Fibroblast of skin of scalp (primary cell): Measurements from ENCODE around the gene GLDC. TPM values are rescaled to one million over a fixed set of nuclear protein-coding genes. Genes with fewer than 3 reads are reported as not detected.
"Not testable (repeated sequence)": the region's sequence is repeated elsewhere in the genome, so short reads cannot be mapped to it uniquely, and the experiment has no call there.

ENCODE experiments used
- DNase-seq: peaks from one replicate; pipeline ENCODE4 v3.0.0-alpha.2; 2013
- polyA plus RNA-seq, 2 experiments: library from polyadenylated mRNA; unstranded; fragments of 120-200 nt; gene quantifications; one replicate each; pipeline ENCODE4 v1.2.1, GENCODE V29; 2013; ENCODE audit not compliant: insufficient read length in 2 of 2

Gene GLDC
- 1.00 TPM for polyA plus RNA-seq (2013, experiment 1 of 2; ENCODE audit: insufficient read length)
- 0.96 TPM for polyA plus RNA-seq (2013, experiment 2 of 2; ENCODE audit: insufficient read length)

GRCh38 chr9:6645355-6646292 lies at the start of gene GLDC:
GLDC (minus strand) TSS chr9:6645729; CDS start chr9:6645499, 230 bp downstream.
- peak; percentile 2 for DNase-seq

GRCh38 chr9:6692881-6693361 lies 47.4 kb upstream of the GLDC start:
- DNase-seq: no peak

GRCh38 chr9:6692433-6692832 lies 46.9 kb upstream of the GLDC start:
- DNase-seq: no peak

GRCh38 chr9:6690675-6691070 lies 45.1 kb upstream of the GLDC start:
- DNase-seq: not testable (repeated sequence)

- no peak for DNase-seq
Measured at GRCh38 chr9:6689893-6690674, 44.6 kb upstream of the GLDC start.

- no peak for DNase-seq
Measured at GRCh38 chr9:6687180-6687579, 41.7 kb upstream of the GLDC start.

GRCh38 chr9:6686396-6686795 lies 40.9 kb upstream of the GLDC start:
- DNase-seq: no peak

- no peak for DNase-seq
Measured at GRCh38 chr9:6681957-6682501, 36.5 kb upstream of the GLDC start.

GRCh38 chr9:6681147-6681956 lies 35.8 kb upstream of the GLDC start:
- peak; percentile 98 for DNase-seq

GRCh38 chr9:6680797-6681146 lies 35.2 kb upstream of the GLDC start:
- DNase-seq: no peak

- no peak for DNase-seq
Measured at GRCh38 chr9:6677803-6678202, 32.3 kb upstream of the GLDC start.

GRCh38 chr9:6676254-6676921 lies 30.9 kb upstream of the GLDC start:
- DNase-seq: no peak

GRCh38 chr9:6675268-6675667 lies 29.7 kb upstream of the GLDC start:
- no peak for DNase-seq

GRCh38 chr9:6673326-6674025 lies 27.9 kb upstream of the GLDC start:
- no peak for DNase-seq

- DNase-seq: no peak
Measured at GRCh38 chr9:6672118-6672517, 26.6 kb upstream of the GLDC start.

- DNase-seq: no peak
Measured at GRCh38 chr9:6671416-6671815, 25.9 kb upstream of the GLDC start.

- no peak for DNase-seq
Measured at GRCh38 chr9:6669881-6670280, 24.4 kb upstream of the GLDC start.

- peak; percentile 32 for DNase-seq
Measured at GRCh38 chr9:6667633-6668280, 22.2 kb upstream of the GLDC start.

- DNase-seq: no peak
Measured at GRCh38 chr9:6667080-6667479, 21.6 kb upstream of the GLDC start.

- DNase-seq: no peak
Measured at GRCh38 chr9:6665628-6666027, 20.1 kb upstream of the GLDC start.
